IMR-90 (cell line): ENCODE data around the gene MAP1A. TPM values are rescaled to one million over a fixed set of nuclear protein-coding genes. Genes with fewer than 3 reads are reported as not detected.

Source experiments
- ATAC-seq: fragments of 200-7000 bp; cut with Tn5 transposase; 2 replicates; pipeline ENCODE4 v1.9.1; 2020; ENCODE audit warnings: low read depth, mild to moderate bottlenecking, moderate library complexity
- BruUV-seq: library from RNA; stranded (reverse); fragments of 400-500 nt; replicated peaks from 2 replicates; lab custom pipeline; 2021; lab: Mats Ljungman, UMichigan
- CTCF ChIA-PET: fragments of 300-600 bp; formaldehyde crosslinking; extraction: SDS; loops from one replicate; lab custom pipeline; 2021; ENCODE audit warnings: antibody characterized with exemption; lab: Yijun Ruan, JAX
- POLR2A ChIA-PET: fragments of 300-600 bp; sonication (Branson Sonifier 250); formaldehyde crosslinking; loops from one replicate; lab custom pipeline; 2022; ENCODE audit warnings: antibody characterized with exemption; ENCODE audit not compliant: unreplicated experiment; lab: Charles Lee
- DNase-seq: peaks from one replicate; pipeline ENCODE4 v3.0.0; 2013
- H2AFZ ChIP-seq: replicated peaks from 2 replicates; pipeline ENCODE3; 2013; ENCODE audit warnings: low read length, mild to moderate bottlenecking; ENCODE audit not compliant: poor library complexity
- H2AK5ac ChIP-seq: 2 replicates; pipeline ENCODE4 v1.6.1; 2013; ENCODE audit warnings: low read depth, low read length, inconsistent platforms
- H2AK9ac ChIP-seq: replicated peaks from 2 replicates; pipeline ENCODE3; 2013; ENCODE audit warnings: mild to moderate bottlenecking, low read depth, low read length, moderate library complexity; ENCODE audit not compliant: poor library complexity
- H2BK120ac ChIP-seq: 2 replicates; pipeline ENCODE4 v1.6.1; 2013; ENCODE audit warnings: low read depth, low read length, inconsistent platforms
- H2BK15ac ChIP-seq: 3 replicates; pipeline ENCODE4 v1.6.1; 2013; ENCODE audit warnings: low read depth, low read length, inconsistent platforms
- H2BK20ac ChIP-seq: 2 replicates; pipeline ENCODE4 v1.6.1; 2013; ENCODE audit warnings: low read depth, mild to moderate bottlenecking, inconsistent platforms, low read length, moderate library complexity
- H2BK5ac ChIP-seq: 2 replicates; pipeline ENCODE4 v1.6.1; 2013; ENCODE audit warnings: mild to moderate bottlenecking, low read depth, low read length, inconsistent platforms; ENCODE audit not compliant: poor library complexity, severe bottlenecking
- H3K14ac ChIP-seq: replicated peaks from 2 replicates; pipeline ENCODE4 v1.6.1; 2013; ENCODE audit warnings: low read depth, low read length, inconsistent platforms
- H3K18ac ChIP-seq: 2 replicates; pipeline ENCODE4 v1.6.1; 2013; ENCODE audit warnings: low read depth, low read length, control low read depth
- H3K23ac ChIP-seq: 2 replicates; pipeline ENCODE4 v1.6.1; 2013; ENCODE audit warnings: low read depth, low read length, inconsistent platforms
- H3K27ac ChIP-seq: 2 replicates; pipeline ENCODE4 v1.5.1; 2013; ENCODE audit warnings: mild to moderate bottlenecking, control low read depth, low read length; ENCODE audit not compliant: insufficient read depth
- H3K27me3 ChIP-seq: 2 replicates; pipeline ENCODE4 v1.6.1; 2013; ENCODE audit warnings: low read length; ENCODE audit not compliant: control insufficient read depth, insufficient read depth
- H3K36me3 ChIP-seq: 2 replicates; pipeline ENCODE4 v1.6.1; 2013; ENCODE audit warnings: low read length, mixed read lengths; ENCODE audit not compliant: control insufficient read depth, insufficient read depth
- H3K4ac ChIP-seq: 2 replicates; pipeline ENCODE4 v1.6.1; 2013; ENCODE audit warnings: low read depth, low read length, inconsistent platforms
- H3K4me1 ChIP-seq: 2 replicates; pipeline ENCODE4 v1.6.1; 2013; ENCODE audit warnings: low read length, mixed read lengths; ENCODE audit not compliant: control insufficient read depth, insufficient read depth
- H3K4me2 ChIP-seq: 2 replicates; pipeline ENCODE4 v1.6.1; 2013; ENCODE audit warnings: low read depth, mild to moderate bottlenecking, control low read depth, low read length, moderate library complexity
- H3K4me3 ChIP-seq: 2 replicates; pipeline ENCODE4 v1.5.1; 2013; ENCODE audit warnings: low read depth, mild to moderate bottlenecking, control low read depth, low read length, moderate library complexity; ENCODE audit not compliant: insufficient read depth
- H3K56ac ChIP-seq: 2 replicates; pipeline ENCODE4 v1.6.1; 2013; ENCODE audit warnings: low read length, inconsistent platforms; ENCODE audit not compliant: insufficient read depth; ENCODE audit errors: extremely low read depth
- H3K79me1 ChIP-seq, 2 experiments: 2 replicates each; pipeline ENCODE4 v1.6.1; 2013; ENCODE audit warnings: low read length in 2 of 2, inconsistent platforms in 1 of 2, low read depth in 1 of 2
- H3K9ac ChIP-seq: 2 replicates; pipeline ENCODE4 v1.6.1; 2013; ENCODE audit warnings: low read depth, low read length, control low read depth
- H3K9me1 ChIP-seq: 2 replicates; pipeline ENCODE4 v1.6.1; 2013; ENCODE audit warnings: low read length, inconsistent platforms; ENCODE audit not compliant: insufficient read depth
- H3K9me3 ChIP-seq: 2 replicates; pipeline ENCODE4 v1.6.1; 2013; ENCODE audit warnings: low read length; ENCODE audit not compliant: control insufficient read depth, insufficient read depth
- H4K20me1 ChIP-seq: 2 replicates; pipeline ENCODE4 v1.6.1; 2013; ENCODE audit warnings: low read length, inconsistent platforms; ENCODE audit not compliant: insufficient read depth
- H4K5ac ChIP-seq: 2 replicates; pipeline ENCODE4 v1.6.1; 2013; ENCODE audit warnings: mild to moderate bottlenecking, low read depth, low read length, control low read depth
- H4K8ac ChIP-seq, 2 experiments: 2 replicates each; pipeline ENCODE4 v1.6.1; 2013; ENCODE audit warnings: low read depth in 2 of 2, low read length in 2 of 2, control low read depth in 1 of 2, inconsistent platforms in 1 of 2
- H4K91ac ChIP-seq: 2 replicates; pipeline ENCODE4 v1.6.1; 2013; ENCODE audit warnings: low read depth, low read length, inconsistent platforms; ENCODE audit not compliant: insufficient read depth
- BHLHE40 ChIP-seq: fragments of 150-350 bp; IDR thresholded peaks from 2 replicates; pipeline ENCODE4 v1.6.1; 2016; ENCODE audit warnings: mild to moderate bottlenecking, low read depth, low read length
- CEBPB ChIP-seq: IDR thresholded peaks from 2 replicates; pipeline ENCODE4 v1.6.1; 2012; ENCODE audit warnings: low read depth, low read length, improper control_type of control experiment
- CHD1 ChIP-seq: IDR thresholded peaks from 2 replicates; pipeline ENCODE4 v1.6.1; 2012; ENCODE audit warnings: low read depth, low read length, improper control_type of control experiment
- CTCF ChIP-seq: conservative IDR thresholded peaks from 2 replicates; pipeline ENCODE4 v1.5.1; 2012; ENCODE audit warnings: mild to moderate bottlenecking, low read depth, low read length, improper control_type of control experiment
- FOS ChIP-seq: fragments of 150-350 bp; IDR thresholded peaks from 2 replicates; pipeline ENCODE4 v1.6.1; 2016; ENCODE audit warnings: low read depth, low read length
- MAFK ChIP-seq: IDR thresholded peaks from 2 replicates; pipeline ENCODE4 v1.6.1; 2012; ENCODE audit warnings: low read depth, low read length, improper control_type of control experiment
- NFE2L2 ChIP-seq: fragments of 150-350 bp; IDR thresholded peaks from 2 replicates; pipeline ENCODE4 v1.6.1; 2016; ENCODE audit warnings: low read depth, mild to moderate bottlenecking, low read length
- POLR2A ChIP-seq: IDR thresholded peaks from 2 replicates; pipeline ENCODE4 v1.6.1; 2012; ENCODE audit warnings: mild to moderate bottlenecking, low read depth, low read length
- RAD21 ChIP-seq: IDR thresholded peaks from 2 replicates; pipeline ENCODE4 v1.6.1; 2012; ENCODE audit warnings: low read length, improper control_type of control experiment
- RCOR1 ChIP-seq: IDR thresholded peaks from 2 replicates; pipeline ENCODE4 v1.6.1; 2012; ENCODE audit warnings: mild to moderate bottlenecking, low read length, improper control_type of control experiment; ENCODE audit not compliant: insufficient replicate concordance
- SMC3 ChIP-seq: fragments of 150-350 bp; IDR thresholded peaks from 2 replicates; pipeline ENCODE4 v1.6.1; 2016; ENCODE audit warnings: low read depth, mild to moderate bottlenecking, antibody characterized with exemption, low read length, moderate library complexity
- WGBS, 2 experiments: methylation state at CpG; one replicate each; pipeline versions ENCODE4 v1.1.5 to v1.1.7; 2013; ENCODE audit warnings: missing lambda C conversion rate in 2 of 2; ENCODE audit not compliant: insufficient read length in 1 of 2; ENCODE audit errors: extremely low coverage in 2 of 2; 5-methylcytosine and 5-hydroxymethylcytosine counted together
- dilution Hi-C: fragments of 300-500 bp; cut with HindIII; formaldehyde crosslinking; loops from one replicate; pipeline ENCODE4 v1.14.3; 2018; ENCODE audit warnings: low sequenced_read_pairs; ENCODE audit not compliant: unreplicated experiment
- in situ Hi-C: fragments of 300-500 bp; cut with MboI; formaldehyde crosslinking; loops from 3 replicates; pipeline ENCODE4 v1.14.3; 2019; ENCODE audit warnings: low sequenced_read_pairs, inconsistent platforms, mixed read lengths
- intact Hi-C: fragments of 100-400 bp; cut with micrococcal nuclease; formaldehyde crosslinking; loops from 2 replicates; pipeline ENCODE4 v1.10.0; 2022
- polyA plus RNA-seq, 3 experiments: library from polyadenylated mRNA; depleted of rRNA; stranded (reverse); fragments of >200 nt; gene quantifications; 2 replicates each; pipeline ENCODE4 v1.2.3, GENCODE V29; 2012; ENCODE audit warnings: low replicate concordance in 1 of 3
- total RNA-seq: library from RNA; depleted of rRNA; stranded (reverse); fragments of >200 nt; gene quantifications from 2 replicates; pipeline ENCODE4 v1.2.3, GENCODE V29; 2012
- TF ChIP-seq, protein P1 (sequence below): fragments of 150-350 bp; IDR thresholded peaks from 2 replicates; pipeline ENCODE4 v1.6.1; 2017; ENCODE audit warnings: mild to moderate bottlenecking, antibody characterized with exemption, low read length, low read depth

MAP1A gene
- total and polyA plus RNA-seq, 2 of the 4 experiments (the other 2 are of a cell fraction) = 28.7 to 48.2 TPM

GRCh38 chr15:43545426-43545825 is 28.0 kb downstream of the MAP1A start:
- Histone ChIP-seq H3K4ac (no peak overlapping the region), H3K18ac (no peak overlapping the region), H3K36me3 (no peaks in the 10 kb centered on the region), H2BK5ac (no peak overlapping the region), H3K4me3 (no peak overlapping the region), H2AK9ac (no peak overlapping the region), H4K5ac (no peak overlapping the region), H2BK20ac (no peak overlapping the region), H3K23ac (no peak overlapping the region), H2BK15ac (no peak overlapping the region), H3K56ac (no peak overlapping the region), H3K14ac (no peak overlapping the region), H3K9me3 (no peaks in the 10 kb centered on the region; the same call in 1 of the 2 replicates), H3K79me1 (no peaks in the 10 kb centered on the region), H3K9me1 (no peaks in the 10 kb centered on the region), H2AFZ (no peak overlapping the region), H2BK120ac (no peak overlapping the region), H3K9ac (no peak overlapping the region), H4K8ac (no peak overlapping the region), H3K27ac (no peak overlapping the region), H2AK5ac (no peak overlapping the region), H4K91ac (no peak overlapping the region), H3K27me3 (no peaks in the 10 kb centered on the region), H3K4me2 (no peak overlapping the region), H3K4me1 (no peaks in the 10 kb centered on the region), H4K20me1 (no peaks in the 10 kb centered on the region)
- ChIA-PET CTCF (no interaction called here), POLR2A (no interaction called here)
- TF ChIP-seq BHLHE40 = no peak
- TF ChIP-seq FOS = no peak
- TF ChIP-seq, protein P1, sequence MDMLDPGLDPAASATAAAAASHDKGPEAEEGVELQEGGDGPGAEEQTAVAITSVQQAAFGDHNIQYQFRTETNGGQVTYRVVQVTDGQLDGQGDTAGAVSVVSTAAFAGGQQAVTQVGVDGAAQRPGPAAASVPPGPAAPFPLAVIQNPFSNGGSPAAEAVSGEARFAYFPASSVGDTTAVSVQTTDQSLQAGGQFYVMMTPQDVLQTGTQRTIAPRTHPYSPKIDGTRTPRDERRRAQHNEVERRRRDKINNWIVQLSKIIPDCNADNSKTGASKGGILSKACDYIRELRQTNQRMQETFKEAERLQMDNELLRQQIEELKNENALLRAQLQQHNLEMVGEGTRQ = no peak
- TF ChIP-seq RAD21 = no peak
- TF ChIP-seq CHD1 = no peak
- TF ChIP-seq NFE2L2 = no peak
- TF ChIP-seq POLR2A = no peak
- no peak for TF ChIP-seq CTCF
- no peak for TF ChIP-seq CEBPB
- no peak for TF ChIP-seq RCOR1
- no peak for TF ChIP-seq MAFK
- no peak for TF ChIP-seq SMC3
- no CpG with 5 or more reads among the region's 1 CpG for whole genome bisulfite sequencing, 2 experiments
- dilution Hi-C loops (no loop called here), in situ Hi-C loops (no loop called here), intact Hi-C loops (no loop called here)
- DNase-seq (no peak), ATAC-seq (no peak)
- no TSS peak for BruUV-seq
